GM21786 (cell line): Measurements from ENCODE around the gene TTC28.
"Not testable (repeated sequence)": the region's sequence is repeated elsewhere in the genome, so short reads cannot be mapped to it uniquely, and the experiment has no call there.

ENCODE experiments used
- ATAC-seq: cut with Tn5 transposase; IDR thresholded peaks from one replicate; pipeline ENCODE4 v1.9.1; 2021; ENCODE audit not compliant: unreplicated experiment

TTC28 gene

DNA sequence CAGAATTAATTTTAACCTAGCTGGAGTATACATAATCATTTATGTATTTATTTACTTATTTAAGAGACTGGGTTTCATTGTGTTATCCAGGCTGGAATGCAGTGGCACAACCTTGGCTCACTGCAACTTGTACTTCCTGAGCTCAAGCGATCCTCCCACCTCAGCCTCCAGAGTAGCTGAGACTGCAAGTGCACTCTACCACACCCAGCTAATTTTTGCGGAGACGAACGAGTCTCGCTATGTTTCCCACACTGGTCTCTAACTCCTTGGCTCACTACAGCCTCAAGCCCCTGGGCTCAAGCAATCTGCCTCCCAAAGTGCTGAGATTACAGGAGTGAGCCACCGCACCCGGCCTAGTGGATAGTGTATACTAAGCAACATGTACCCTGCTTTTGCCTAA is 1.5 kb downstream of the TTC28 start:
- ATAC-seq, result not testable (repeated sequence)

DNA sequence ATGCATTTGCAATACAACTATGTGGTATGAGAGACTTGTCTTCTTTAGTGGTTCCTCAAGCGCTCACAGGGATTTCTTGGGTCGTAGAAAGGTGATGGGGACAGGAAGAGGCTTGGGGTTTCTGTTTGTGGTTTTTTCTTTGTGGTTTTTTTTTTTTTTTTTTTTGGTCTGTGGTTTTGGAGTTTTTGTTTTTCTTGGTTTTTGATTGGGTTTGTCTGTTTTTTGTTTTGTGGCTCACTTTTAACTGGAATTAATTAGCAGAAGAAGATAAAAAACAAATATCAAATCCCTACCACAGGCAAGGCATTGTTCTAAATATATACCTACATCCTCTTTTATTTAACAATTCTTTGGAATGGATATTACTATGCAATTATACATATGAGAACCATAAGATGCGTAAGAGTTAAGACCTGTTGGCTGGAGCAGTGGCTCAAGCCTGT is 5.5 kb downstream of the TTC28 start:
- ATAC-seq, result no peak

DNA sequence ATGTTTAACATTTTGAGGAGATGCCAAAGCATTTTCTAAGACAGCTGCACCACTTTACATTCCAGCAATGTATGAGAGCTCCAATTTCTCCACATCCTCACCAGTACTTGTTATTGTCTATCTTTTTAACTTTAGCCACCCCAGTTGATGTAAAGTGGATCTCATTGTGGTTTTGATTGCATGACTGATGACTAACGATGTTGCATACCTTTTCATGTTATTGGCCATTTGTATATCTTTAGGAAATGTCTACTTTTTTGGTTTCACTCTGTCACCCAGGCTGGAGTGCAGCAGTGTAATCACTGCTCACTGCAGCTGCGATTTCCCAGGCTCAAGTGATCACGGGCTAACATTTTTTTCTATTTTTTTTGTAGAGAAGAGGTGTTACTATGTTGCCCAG is 8.9 kb downstream of the TTC28 start:
- ATAC-seq, result no peak

DNA sequence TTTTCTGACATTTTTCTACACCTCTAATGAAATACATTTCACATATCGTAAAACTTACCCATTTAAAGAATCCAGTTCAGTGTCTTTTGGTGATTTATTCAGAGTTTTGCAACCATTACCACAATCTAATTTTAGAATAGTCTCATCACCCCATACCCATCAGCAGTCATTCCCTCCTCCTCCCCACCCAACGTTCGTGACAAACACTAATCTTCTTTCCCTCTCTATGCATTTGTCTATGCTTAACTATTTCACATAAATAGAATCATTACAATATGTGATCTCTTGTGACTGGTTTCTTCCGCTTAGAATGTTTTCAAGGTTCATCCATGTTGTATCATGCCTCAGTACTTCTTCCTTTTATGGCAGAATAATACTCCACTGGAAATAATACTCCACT is 9.5 kb downstream of the TTC28 start:
- ATAC-seq, result no peak

DNA sequence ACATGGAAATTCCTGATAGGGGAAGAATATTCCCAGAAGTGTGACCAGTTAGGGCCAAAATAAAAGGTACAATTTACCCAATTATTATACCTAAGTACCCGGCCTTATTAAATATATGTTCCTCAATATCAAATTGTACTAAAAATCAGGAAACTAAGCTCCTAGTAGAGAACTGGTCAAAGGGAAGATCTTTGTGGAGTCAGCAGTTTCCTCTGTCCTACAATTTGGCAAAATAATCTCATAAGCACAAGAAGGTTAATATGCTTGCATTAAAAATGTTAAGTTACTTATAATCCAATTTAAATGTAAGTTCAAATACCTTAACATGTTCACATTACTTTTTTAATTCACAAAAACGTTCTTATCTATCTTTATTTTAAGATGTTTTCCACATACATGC is 10.3 kb downstream of the TTC28 start:
- ATAC-seq, result no peak

DNA sequence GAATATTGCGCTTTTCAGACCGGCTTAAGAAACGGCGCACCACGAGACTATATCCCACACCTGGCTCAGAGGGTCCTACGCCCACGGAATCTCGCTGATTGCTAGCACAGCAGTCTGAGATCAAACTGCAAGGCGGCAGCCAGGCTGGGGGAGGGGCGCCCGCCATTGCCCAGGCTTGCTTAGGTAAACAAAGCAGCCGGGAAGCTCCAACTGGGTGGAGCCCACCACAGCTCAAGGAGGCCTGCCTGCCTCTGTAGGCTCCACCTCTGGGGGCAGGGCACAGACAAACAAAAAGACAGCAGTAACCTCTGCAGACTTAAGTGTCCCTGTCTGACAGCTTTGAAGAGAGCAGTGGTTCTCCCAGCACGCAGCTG is 16.1 kb downstream of the TTC28 start:
- not testable (repeated sequence) for ATAC-seq

DNA sequence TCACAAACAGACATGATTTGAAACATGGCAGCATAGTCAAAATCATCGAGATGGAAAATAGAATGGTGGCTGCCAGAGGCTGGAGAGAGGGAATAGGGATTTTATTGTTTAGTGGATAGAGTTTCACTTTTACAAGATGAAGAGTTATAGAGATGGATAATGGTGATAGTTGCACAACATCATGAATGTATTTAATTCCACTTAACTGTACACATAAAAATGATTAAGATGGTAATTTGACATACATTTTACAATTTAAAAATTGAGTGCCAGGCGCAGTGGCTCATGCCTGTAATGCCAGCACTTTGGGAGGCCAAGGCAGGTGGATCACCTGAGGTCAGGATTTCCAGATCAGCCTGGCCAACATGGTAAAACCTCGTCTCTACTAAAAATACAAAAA is 21.2 kb downstream of the TTC28 start:
- no peak for ATAC-seq

DNA sequence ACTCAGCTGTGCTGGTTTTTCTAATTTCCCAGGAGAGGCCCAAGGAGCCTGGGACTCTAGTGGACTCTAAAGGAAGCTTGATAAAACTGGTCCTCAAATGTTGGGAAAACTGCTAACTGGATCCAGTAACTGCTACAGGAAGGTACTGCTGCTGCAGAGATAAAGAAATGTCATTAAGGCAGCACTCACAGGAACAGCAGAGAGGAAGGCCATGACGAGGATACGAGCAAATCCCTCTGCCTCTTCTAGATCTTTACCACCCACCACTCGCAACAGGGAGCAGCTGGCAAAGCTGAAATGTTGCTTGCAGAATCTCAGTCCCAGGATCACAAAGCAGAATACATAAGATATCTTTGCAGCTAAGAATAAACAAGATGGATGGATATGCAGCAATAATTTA is 23.5 kb downstream of the TTC28 start:
- no peak for ATAC-seq

DNA sequence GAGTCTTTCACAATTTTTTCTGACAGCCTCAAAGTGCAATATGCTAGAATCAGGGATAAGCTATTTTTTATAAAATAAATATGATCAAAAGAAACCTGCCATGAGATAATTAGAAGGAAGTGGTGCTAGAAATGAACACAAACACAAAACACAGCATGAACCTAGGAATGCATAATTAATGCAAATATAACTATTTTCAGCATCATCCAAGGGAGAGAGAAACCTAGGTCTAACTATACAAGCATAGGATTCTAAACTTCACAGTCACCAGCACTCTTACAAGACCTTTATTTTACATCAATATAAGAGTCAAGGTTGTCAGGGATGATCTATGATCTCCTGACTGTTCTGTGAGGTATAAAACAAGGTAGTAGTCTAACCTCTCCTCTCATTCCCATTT is 29.2 kb downstream of the TTC28 start:
- ATAC-seq, result no peak

DNA sequence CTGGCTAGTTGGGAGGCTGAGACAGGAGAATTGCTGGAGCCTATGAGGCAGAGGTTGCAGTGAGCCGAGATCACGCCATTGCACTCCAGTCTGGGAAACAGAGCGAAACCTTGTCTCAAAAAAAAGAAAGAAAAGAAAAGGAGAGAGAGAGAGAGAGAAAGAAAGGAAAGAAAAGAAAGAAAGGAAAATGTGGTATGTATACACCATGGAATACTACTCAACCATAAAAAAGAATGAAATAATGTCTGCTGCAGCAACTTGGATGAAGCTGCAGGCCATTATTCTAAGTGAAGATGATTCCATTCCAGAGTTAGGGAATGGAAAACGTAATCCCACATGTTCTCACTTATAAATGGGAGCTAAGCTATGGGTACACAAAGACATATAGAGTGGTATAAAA is 30.8 kb downstream of the TTC28 start:
- ATAC-seq, result no peak

DNA sequence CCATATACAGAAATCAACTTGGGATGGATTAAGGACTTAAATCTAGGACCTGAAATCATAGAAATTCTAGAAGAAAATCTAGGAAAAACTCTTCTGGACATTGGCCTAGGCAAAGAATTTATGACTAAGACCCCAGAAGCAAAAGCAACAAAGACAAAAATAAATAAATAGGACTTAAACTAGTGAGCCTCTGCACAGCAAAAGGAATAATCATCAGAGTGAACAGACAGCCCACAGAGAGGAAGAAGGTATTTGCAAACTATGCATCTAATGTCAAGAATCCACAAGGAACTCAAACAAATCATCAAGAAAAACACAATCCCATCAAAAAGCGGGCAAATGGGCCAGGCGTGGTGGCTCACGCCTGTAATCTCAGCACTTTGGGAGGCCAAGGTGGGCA is 32.4 kb downstream of the TTC28 start:
- ATAC-seq, result no peak

DNA sequence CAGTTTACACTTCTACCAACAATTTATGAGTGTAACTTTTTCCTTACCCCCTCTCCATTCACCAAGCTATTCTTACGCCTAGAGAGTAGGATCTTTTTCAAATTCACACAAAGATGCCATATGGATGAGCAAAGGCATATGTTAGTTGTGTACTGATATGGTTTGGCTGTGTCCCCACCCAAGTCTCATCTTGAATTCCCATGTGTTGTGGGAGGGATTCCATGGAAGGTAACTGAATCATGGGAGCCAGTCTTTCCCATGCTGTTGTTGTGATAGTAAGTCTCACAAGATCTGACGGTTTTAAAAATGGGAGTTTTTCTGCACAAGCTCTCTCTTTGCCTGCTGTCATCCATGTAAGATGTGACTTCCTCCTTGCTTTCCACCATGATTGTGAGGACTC is 40.3 kb downstream of the TTC28 start:
- no peak for ATAC-seq

DNA sequence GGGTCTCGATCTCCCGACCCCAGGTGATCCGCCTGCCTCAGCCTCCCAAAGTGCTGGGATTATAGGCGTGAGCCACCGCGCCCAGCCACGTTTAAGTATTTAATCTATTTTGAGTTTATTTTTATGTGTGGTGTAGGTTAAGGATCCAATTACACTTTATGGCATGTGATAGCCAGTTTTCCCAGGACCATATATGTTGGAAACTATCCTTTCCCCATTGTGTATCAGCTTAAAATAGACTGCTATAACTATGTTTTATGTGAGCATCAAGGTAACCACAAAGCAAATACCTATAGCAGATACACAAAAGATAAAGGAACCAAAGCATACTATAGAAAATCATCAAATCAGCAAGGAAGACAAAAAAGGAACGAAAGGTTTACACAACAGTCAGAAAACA is 42.4 kb downstream of the TTC28 start:
- ATAC-seq, result no peak

DNA sequence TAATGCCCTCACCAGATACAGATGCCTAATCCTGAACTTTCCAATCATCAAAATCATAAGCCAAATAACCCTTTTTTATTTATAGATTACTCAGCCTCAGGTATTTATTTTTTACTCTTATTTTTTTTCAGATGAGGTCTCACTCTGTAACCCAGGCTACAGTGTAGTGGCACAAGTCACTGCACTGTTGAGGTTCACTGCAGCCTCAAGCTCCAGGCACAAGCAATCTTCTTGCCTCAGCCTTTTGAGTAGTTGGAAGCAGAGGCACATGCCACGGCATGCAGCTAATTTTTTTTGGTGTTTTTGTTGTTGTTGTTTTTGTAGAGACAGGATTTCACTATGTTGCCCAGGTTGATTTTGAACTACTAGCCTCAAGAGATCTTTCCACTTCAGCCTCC is 49.5 kb downstream of the TTC28 start:
- ATAC-seq, result no peak

DNA sequence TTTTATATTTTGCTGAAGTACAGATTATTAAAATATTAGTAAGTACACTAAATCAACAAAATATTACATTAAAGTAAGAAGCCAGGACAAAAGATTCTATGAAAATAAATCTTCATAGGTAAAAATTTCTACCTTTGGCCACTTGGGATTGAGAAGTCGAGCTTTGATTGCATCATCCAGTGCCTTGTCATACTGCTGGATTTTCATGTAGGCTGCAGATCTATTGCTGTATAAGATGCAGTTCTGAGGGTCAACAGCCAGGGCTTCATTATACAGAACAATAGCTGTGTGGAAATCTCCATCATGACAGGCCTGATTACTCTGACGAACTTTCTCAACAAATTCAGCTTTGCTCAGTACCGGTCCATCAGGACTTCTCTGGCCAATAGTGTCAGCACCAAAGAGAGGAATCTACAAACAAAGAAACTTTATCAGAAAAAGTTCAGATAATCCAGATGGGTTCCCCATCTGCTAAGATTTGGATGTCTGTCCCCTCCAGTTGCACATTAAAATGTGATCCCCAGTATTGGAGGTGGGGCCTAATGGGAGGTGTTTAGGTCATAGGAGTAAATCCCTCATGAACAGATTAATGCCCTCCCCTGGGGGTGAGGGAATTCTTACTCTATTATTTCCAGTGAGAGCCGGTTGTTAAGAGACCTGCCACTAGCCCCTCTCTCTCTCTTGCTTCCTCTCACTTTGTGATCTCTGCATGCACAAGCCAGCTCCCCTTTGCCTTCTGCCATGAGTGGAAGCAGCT is 50.0 kb downstream of the TTC28 start:
- no peak for ATAC-seq

DNA sequence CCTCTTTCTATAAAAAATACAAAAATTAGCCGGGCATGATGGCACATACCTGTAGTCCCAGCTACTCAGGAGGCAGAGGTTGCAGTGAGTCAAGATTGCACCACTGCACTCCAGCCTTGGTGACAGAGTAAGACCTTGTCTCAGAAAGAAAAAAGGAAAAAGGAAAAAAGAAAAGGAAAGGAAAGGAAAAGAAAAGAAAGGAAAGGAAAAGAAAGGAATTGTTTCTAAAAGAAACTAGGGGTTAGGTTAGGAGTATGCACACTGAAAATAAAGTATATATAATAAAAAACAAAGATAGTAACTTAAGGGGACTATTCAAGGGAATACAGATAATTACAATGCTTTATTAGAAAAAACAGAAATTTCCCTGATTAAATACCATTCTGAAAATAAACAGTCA is 50.9 kb downstream of the TTC28 start:
- ATAC-seq, result no peak

DNA sequence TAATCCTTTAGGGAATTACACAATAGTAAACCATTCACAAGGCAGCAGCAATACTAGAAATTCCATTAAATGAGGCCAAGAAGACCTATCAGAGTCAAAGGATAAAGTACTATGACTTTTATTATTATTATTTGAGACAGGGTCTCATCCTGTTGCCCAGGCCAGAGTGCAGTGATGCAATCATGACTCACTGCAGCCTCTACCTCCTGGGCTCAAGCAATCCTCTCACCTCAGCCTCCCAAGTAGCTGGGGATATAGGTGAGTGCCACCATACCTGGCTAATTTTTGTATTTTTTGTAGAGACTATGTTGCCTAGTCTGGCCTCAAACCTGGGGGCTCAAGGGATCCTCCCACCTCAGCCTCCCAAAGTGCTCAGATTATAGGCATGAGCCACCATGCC is 51.8 kb downstream of the TTC28 start:
- ATAC-seq, result no peak

DNA sequence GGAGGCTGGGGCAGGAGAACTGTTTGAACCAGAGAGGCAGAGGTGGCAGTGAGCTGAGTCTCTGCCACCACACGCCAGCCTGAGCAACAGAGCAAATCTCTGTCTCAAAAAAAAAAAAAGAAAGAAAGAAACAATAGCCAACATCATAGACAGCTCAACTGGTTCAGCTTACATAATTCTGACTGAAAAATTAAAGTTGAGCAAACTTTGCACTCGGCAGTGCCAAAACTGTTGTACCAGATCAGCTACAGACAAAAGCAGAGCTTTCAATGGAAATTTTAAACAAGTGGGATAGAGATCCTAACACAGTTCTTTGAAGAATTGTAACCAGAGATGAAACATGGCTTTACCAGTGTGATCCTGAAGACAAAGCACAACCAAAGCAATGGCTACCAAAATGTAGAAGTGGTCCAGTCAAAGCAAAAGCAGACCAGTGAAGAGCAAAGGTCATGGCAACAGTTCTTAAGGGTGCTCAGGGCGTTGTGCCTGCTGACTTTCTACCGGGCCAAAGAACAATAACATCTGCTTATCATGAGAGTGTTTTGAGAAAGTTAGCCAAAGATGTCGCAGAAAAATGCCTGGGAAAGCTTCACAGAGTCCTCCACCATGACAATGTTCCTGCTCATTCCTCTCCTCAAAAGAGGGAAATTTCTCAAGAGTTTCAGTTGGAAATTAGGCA is 59.3 kb downstream of the TTC28 start:
- ATAC-seq, result no peak

DNA sequence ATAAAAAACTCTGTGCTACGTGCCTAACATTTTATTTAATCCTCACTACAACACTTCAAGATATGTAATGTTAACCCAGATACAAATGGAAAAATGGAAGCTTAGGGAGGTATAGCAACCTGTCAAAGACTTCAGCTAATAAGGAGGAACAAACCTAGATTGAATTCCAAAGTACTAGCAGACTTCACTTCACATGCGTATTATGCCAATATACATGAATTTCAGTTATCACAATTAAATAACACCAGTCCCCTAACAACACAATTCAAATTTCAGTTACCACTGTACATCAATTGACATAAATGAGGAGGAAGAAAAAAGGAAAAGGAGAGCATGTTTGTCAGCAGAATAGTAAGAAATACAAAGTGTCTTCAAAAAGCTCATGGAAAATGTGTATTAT is 60.4 kb downstream of the TTC28 start:
- ATAC-seq, result no peak

DNA sequence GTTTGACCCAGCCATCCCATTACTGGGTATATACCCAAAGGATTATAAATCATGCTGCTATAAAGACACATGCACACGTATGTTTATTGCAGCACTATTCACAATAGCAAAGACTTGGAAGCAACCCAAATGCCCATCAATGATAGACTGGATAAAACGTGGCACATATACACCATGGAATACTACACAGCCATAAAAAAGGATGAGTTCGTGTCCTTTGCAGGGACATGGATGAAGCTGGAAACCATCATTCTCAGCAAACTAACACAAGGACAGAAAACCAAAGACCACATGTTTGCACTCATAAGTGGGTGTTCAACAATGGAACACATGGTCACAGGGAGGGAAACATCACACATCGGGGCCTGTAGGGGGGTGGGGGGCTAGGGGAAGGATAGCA is 64.2 kb downstream of the TTC28 start:
- not testable (repeated sequence) for ATAC-seq

DNA sequence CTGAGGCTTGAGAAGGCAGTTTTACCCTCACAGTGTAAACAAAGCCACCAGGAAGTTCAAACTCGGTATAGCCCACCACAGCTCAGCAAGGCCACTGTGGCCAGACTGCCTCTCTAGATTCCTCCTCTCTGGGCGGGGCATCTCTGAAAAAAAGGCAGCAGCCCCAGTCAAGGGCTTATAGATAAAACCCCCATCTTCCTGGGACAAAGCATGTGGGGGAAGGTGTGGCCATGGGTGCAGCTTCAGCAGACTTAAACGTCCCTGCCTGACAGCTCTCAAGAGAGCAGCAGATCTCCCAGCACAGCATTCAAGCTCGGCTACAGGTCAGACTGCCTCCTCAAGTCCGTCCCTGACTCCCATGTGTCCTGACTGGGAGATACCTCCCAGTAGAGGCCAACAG is 69.7 kb downstream of the TTC28 start:
- no peak for ATAC-seq

DNA sequence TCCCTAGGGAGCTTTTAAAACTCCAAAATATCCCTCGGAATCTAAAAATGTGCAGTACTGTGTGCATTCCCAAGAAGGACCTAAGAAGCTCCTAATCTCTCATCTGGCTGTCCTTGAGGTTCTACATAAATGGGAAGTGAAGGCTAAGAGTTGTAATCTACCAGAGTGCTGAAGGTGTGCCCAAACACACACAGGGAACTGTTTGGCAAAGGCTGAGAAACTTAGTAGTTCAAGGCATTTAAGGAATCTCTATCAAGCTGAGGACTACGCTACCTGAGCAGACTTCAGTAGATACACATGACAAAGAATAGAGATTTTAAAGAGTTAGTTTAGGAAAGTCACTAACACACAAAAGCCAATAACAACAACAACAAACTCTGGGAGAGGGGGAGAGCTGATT is 71.1 kb downstream of the TTC28 start:
- no peak for ATAC-seq

DNA sequence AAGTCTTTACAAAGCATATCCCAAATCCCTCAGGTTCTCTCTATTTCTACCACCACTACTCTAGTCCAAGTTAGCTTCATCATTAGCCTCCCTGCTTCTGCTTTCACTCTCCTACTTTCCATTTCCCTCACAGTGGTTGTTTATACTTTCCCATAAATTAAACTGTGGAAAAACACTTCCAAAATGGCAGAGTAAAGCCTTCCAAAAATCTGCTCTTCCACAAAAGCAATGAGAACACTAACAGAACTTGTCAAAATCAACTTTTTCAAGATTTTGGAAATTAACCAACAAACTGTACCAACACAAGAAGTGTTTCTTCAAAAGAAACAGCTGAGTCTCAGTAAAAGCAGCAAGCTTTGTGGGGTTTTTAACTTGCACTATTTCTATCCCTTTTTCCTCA is 71.8 kb downstream of the TTC28 start:
- no peak for ATAC-seq
